ENCODE data around the gene PEAK3.
"Not testable (repeated sequence)": the region's sequence is repeated elsewhere in the genome, so short reads cannot be mapped to it uniquely, and the experiment has no call there.

PEAK3 gene

GRCh38 chr19:2287585-2288337 is 5.8 kb upstream of the PEAK3 start:
- H3K4me1 ChIP-seq, result peaks cover 58 to 93% (median 82%) of the 10 kb centered on the region in 10 experiments
- no peak for TF ChIP-seq Cebpa-rat (IDR thresholded peaks at IDR 0.05)
- peak overlapping the region; percentile 95 to 100 (median 98) for H3K4me2 ChIP-seq
- H4K20me1 ChIP-seq, result peaks cover 11 to 76% (median 22%) of the 10 kb centered on the region in 11 experiments; a peak in 18 of 22 replicates
- peak overlapping the region in 7 of 10 experiments; percentile 3 to 86 (median 39); a peak in 9 of 20 replicates for H3K4me3 ChIP-seq
- peaks cover 0 to 30% (median 0%) of the 10 kb centered on the region in 11 experiments; a peak in 4 of 22 replicates for H3K27me3 ChIP-seq
- peak overlapping the region in 9 of 11 experiments; percentile 89 to 94 (median 92); a peak in 18 of 22 replicates for H3K9ac ChIP-seq
- H3K27ac ChIP-seq, result peak overlapping the region in 9 of 11 experiments; percentile 94 to 99 (median 97); a peak in 19 of 22 replicates
- peaks cover 0 to 23% (median 13%) of the 10 kb centered on the region in 11 experiments; a peak in 15 of 22 replicates for H3K36me3 ChIP-seq
- H3K9me3 ChIP-seq (replicated peaks in 1 of 11), result no peaks in the 10 kb centered on the region

DNA sequence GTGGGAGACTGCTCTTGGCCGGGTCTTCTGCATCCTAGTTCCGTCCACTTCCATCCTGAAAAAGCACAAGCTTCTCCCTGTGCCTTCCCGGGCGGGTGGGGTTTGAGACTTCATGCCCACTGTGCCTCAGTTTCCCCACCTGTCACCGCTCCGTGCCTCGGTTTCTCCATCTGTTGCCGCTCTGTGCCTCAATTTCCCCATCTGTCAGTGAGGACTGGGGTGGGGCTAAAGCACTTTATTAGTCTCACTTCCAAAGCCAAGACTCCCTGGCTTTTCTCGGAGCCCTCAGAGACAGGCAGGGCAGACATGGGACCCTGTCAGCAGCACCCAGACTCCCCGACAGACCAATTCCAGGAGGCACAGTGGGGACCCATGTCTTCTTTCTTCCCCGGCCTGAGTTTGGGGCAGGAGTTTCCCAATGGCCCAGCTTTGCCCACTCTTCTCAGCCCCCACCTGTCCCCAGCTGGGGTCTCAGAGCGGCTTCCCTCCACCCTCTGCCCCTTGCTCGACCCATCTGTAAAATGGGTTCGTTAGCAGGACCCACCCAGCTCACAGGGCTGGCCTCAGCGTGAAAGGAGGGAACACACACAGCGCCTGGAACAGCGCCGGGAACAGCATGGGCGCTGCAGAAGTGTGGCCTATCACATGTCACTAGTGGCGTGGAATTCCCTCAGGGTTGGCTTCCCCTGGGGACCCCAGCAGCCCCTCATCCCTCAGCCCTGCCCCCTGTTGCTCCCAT is 4.6 kb upstream of the PEAK3 start:
- Histone ChIP-seq H4K20me1 (peaks cover 3 to 76% (median 10%) of the 10 kb centered on the region in 11 experiments; a peak in 18 of 22 replicates), H3K9me3 (replicated peaks in 1 of 11) (no peaks in the 10 kb centered on the region), H3K4me1 (peaks cover 58 to 93% (median 82%) of the 10 kb centered on the region in 10 experiments), H3K9ac (peak overlapping the region in 7 of 11 experiments; percentile 1 to 56 (median 21); a peak in 9 of 22 replicates), H3K4me3 (no peak overlapping the region), H3K4me2 (peak overlapping the region; percentile 24 to 100 (median 98)), H3K27ac (peak overlapping the region in 7 of 11 experiments; percentile 21 to 99 (median 53); a peak in 11 of 22 replicates), H3K36me3 (peaks cover 0 to 11% (median 2%) of the 10 kb centered on the region in 11 experiments; a peak in 10 of 22 replicates), H3K27me3 (peaks cover 0 to 26% (median 0%) of the 10 kb centered on the region in 11 experiments; a peak in 4 of 22 replicates)
- no peak for TF ChIP-seq Cebpa-rat (IDR thresholded peaks at IDR 0.05)

- Histone ChIP-seq H3K4me2 (peak overlapping the region in 7 of 11 experiments; percentile 95 to 98 (median 97); a peak in 6 of 22 replicates), H3K27ac (no peak overlapping the region), H3K9ac (no peak overlapping the region), H3K9me3 (replicated peaks in 1 of 11) (no peaks in the 10 kb centered on the region), H3K4me3 (no peak overlapping the region), H3K36me3 (no peaks in the 10 kb centered on the region), H3K27me3 (peaks cover 0 to 15% (median 0%) of the 10 kb centered on the region in 11 experiments; a peak in 2 of 22 replicates), H3K4me1 (peaks cover 54 to 92% (median 85%) of the 10 kb centered on the region in 10 experiments), H4K20me1 (peaks cover 0 to 82% (median 8%) of the 10 kb centered on the region in 11 experiments; a peak in 9 of 22 replicates)
- no peak for TF ChIP-seq Cebpa-rat (IDR thresholded peaks at IDR 0.05)
Observed at GRCh38 chr19:2283835-2284507, 2.0 kb upstream of the PEAK3 start.

DNA sequence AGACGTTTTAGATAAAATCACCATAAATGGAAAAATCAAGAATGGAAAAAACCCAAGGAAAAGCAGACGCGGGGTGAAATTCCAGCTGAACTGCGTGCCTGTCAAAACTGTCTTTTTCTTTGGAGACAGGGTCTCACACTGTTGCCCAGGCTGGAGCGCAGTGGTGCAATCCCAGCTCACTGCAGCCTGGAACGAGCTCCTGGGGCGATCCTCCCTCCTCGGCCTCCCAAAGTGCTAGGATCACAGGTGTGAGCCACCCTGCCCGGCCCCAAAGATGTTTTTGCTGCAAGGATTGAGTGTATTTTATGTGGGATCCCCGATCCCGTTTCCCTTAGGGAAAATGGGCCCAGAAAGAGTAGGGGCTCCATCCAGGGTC is 875 bp upstream of the PEAK3 start:
- peak overlapping the region in 9 of 10 experiments; percentile 7 to 71 (median 53); a peak in 13 of 20 replicates for H3K4me3 ChIP-seq
- peaks cover 43 to 91% (median 84%) of the 10 kb centered on the region in 10 experiments for H3K4me1 ChIP-seq
- H3K27ac ChIP-seq, result peak overlapping the region in 8 of 11 experiments; percentile 63 to 83 (median 75); a peak in 13 of 22 replicates
- no peak for TF ChIP-seq Cebpa-rat (IDR thresholded peaks at IDR 0.05)
- peaks cover 0 to 87% (median 16%) of the 10 kb centered on the region in 11 experiments; a peak in 13 of 22 replicates for H4K20me1 ChIP-seq
- peak overlapping the region in 9 of 11 experiments; percentile 58 to 76 (median 68); a peak in 13 of 22 replicates for H3K9ac ChIP-seq
- H3K4me2 ChIP-seq, result peak overlapping the region; percentile 84 to 99 (median 97)
- no peaks in the 10 kb centered on the region for H3K36me3 ChIP-seq
- H3K9me3 ChIP-seq (replicated peaks in 1 of 11), result no peaks in the 10 kb centered on the region
- peaks cover 0 to 9% (median 0%) of the 10 kb centered on the region in 11 experiments; a peak in 1 of 22 replicates for H3K27me3 ChIP-seq

DNA sequence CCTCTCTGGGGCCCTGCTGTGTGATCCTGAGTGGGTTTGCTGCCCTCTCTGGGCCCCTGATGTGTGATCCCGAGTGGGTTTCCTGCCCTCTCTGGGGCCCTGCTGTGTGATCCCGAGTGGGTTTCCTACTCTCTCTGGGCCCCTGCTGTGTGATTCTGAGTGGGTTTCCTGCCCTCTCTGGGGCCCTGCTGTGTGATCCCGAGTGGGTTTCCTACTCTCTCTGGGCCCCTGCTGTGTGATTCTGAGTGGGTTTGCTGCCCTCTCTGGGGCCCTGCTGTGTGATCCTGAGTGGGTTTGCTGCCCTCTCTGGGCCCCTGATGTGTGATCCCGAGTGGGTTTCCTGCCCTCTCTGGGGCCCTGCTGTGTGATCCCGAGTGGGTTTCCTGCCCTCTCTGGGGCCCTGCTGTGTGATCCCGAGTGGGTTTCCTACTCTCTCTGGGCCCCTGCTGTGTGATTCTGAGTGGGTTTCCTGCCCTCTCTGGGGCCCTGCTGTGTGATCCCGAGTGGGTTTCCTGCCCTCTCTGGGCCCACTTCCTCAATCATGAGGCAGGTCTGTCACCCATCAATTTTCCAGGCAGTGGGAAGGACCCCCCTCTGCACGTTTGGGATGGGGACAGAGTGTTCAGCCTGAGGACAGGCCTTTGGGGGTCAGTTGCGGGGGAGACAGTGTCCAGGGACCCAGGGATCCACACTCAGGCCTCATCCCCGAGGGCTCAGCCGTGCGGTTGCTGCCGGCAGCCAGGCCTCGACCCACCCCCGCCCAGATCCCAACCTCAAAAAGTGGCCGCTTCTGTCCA is 512 bp downstream of the PEAK3 start:
- peaks cover 38 to 91% (median 83%) of the 10 kb centered on the region in 10 experiments for H3K4me1 ChIP-seq
- peaks cover 3 to 89% (median 25%) of the 10 kb centered on the region in 11 experiments for H4K20me1 ChIP-seq
- not testable (repeated sequence) for H3K27me3 ChIP-seq; H3K9me3 ChIP-seq (replicated peaks in 1 of 11)
- peak overlapping the region; percentile 7 to 71 (median 52); a peak in 19 of 20 replicates for H3K4me3 ChIP-seq
- peaks cover 1 to 10% (median 9%) of the 10 kb centered on the region in 11 experiments; a peak in 18 of 22 replicates for H3K36me3 ChIP-seq
- peak overlapping the region; percentile 58 to 76 (median 70) for H3K9ac ChIP-seq
- H3K4me2 ChIP-seq, result peak overlapping the region; percentile 84 to 99 (median 97)
- H3K27ac ChIP-seq, result peak overlapping the region; percentile 50 to 83 (median 71); a peak in 20 of 22 replicates

- peaks cover 38 to 91% (median 83%) of the 10 kb centered on the region in 10 experiments for H3K4me1 ChIP-seq
- peak overlapping the region in 4 of 10 experiments; percentile 32 to 46 (median 34); a peak in 6 of 20 replicates for H3K4me3 ChIP-seq
- peak overlapping the region in 7 of 11 experiments; percentile 8 to 43 (median 32); a peak in 9 of 22 replicates for H3K9ac ChIP-seq
- H3K9me3 ChIP-seq (replicated peaks in 1 of 11), result no peaks in the 10 kb centered on the region
- H4K20me1 ChIP-seq, result peaks cover 10 to 89% (median 32%) of the 10 kb centered on the region in 11 experiments
- no peak for TF ChIP-seq Cebpa-rat (IDR thresholded peaks at IDR 0.05)
- peaks cover 6 to 18% (median 15%) of the 10 kb centered on the region in 11 experiments for H3K36me3 ChIP-seq
- no peak overlapping the region; a peak in 1 of 22 replicates for H3K27ac ChIP-seq
- 0 out of 22 replicates have a peak, but pooled peaks cover 0 to under 1% (median 0%) of the 10 kb centered on the region in 11 experiments for H3K27me3 ChIP-seq
- H3K4me2 ChIP-seq, result peak overlapping the region; percentile 74 to 94 (median 81)
Observed at GRCh38 chr19:2280633-2281264, 1.2 kb downstream of the PEAK3 start.
